Mesenchymal stem cell (in vitro differentiated cells and primary cell): ENCODE measurements around the gene CDPF1.
"Not testable (repeated sequence)": the region's sequence is repeated elsewhere in the genome, so short reads cannot be mapped to it uniquely, and the experiment has no call there.

ENCODE experiments used
- DNase-seq: peaks from one replicate; pipeline ENCODE4 v3.0.0-alpha.2; 2013
- H2AFZ ChIP-seq: one replicate; pipeline ENCODE4 v1.6.1; 2013; ENCODE audit warnings: low read depth, mild to moderate bottlenecking, control low read depth, inconsistent platforms, low read length, moderate library complexity
- H2AK5ac ChIP-seq: 2 replicates; pipeline ENCODE4 v1.6.1; 2013; ENCODE audit warnings: low read length, moderate library complexity, mild to moderate bottlenecking, inconsistent platforms; ENCODE audit not compliant: severe bottlenecking
- H2BK120ac ChIP-seq: one replicate; pipeline ENCODE4 v1.6.1; 2013; ENCODE audit warnings: low read depth, mild to moderate bottlenecking, inconsistent platforms, low read length, moderate library complexity
- H2BK12ac ChIP-seq, 2 experiments: one replicate each; pipeline ENCODE4 v1.6.1; 2013; ENCODE audit warnings: inconsistent platforms in 2 of 2, low read length in 2 of 2, mild to moderate bottlenecking in 2 of 2, moderate library complexity in 2 of 2, control low read depth in 1 of 2
- H2BK15ac ChIP-seq: one replicate; pipeline ENCODE4 v1.6.1; 2013; ENCODE audit warnings: mild to moderate bottlenecking, low read depth, inconsistent platforms; ENCODE audit not compliant: poor library complexity, severe bottlenecking
- H2BK5ac ChIP-seq: 2 replicates; pipeline ENCODE4 v1.6.1; 2013; ENCODE audit warnings: low read depth, mild to moderate bottlenecking, low read length, control low read depth, inconsistent platforms; ENCODE audit not compliant: poor library complexity, severe bottlenecking
- H3K14ac ChIP-seq, 2 experiments: one replicate each; pipeline ENCODE4 v1.6.1; 2013; ENCODE audit warnings: inconsistent platforms in 2 of 2, low read length in 2 of 2, control low read depth in 1 of 2, mild to moderate bottlenecking in 1 of 2, moderate library complexity in 1 of 2
- H3K18ac ChIP-seq, 2 experiments: one replicate each; pipeline ENCODE4 v1.6.1; 2013; ENCODE audit warnings: inconsistent platforms in 2 of 2, low read length in 2 of 2, control low read depth in 1 of 2, low read depth in 1 of 2, mild to moderate bottlenecking in 1 of 2
- H3K23ac ChIP-seq, 2 experiments: one replicate each; pipeline ENCODE4 v1.6.1; 2013; ENCODE audit warnings: inconsistent platforms in 2 of 2, low read length in 2 of 2, mild to moderate bottlenecking in 2 of 2, moderate library complexity in 2 of 2, control low read depth in 1 of 2
- H3K27ac ChIP-seq: 2 replicates; pipeline ENCODE4 v1.5.1; 2013; ENCODE audit warnings: mild to moderate bottlenecking, moderate library complexity, low read length, control low read depth, inconsistent platforms; ENCODE audit not compliant: poor library complexity, severe bottlenecking
- H3K27me3 ChIP-seq, 2 experiments: 2 replicates each; pipeline versions ENCODE4 v1.6.1 to v1.7.0; 2013; ENCODE audit warnings: low read length in 2 of 2, mild to moderate bottlenecking in 2 of 2, moderate library complexity in 2 of 2, control low read depth in 1 of 2, inconsistent platforms in 1 of 2; ENCODE audit not compliant: control insufficient read depth in 1 of 2, insufficient read depth in 1 of 2
- H3K36me3 ChIP-seq, 2 experiments: 2 replicates each; pipeline versions ENCODE4 v1.6.1 to v1.7.0; 2013; ENCODE audit warnings: low read length in 2 of 2, control low read depth in 1 of 2, inconsistent platforms in 1 of 2, low read depth in 1 of 2, mild to moderate bottlenecking in 1 of 2; ENCODE audit not compliant: insufficient read depth in 2 of 2, control insufficient read depth in 1 of 2
- H3K4ac ChIP-seq, 2 experiments: one replicate each; pipeline ENCODE4 v1.6.1; 2013; ENCODE audit warnings: inconsistent platforms in 2 of 2, low read length in 2 of 2, mild to moderate bottlenecking in 2 of 2, moderate library complexity in 2 of 2, control low read depth in 1 of 2, low read depth in 1 of 2
- H3K4me1 ChIP-seq: 2 replicates; pipeline ENCODE4 v1.6.1; 2013; ENCODE audit warnings: low read depth, low read length, control low read depth; ENCODE audit not compliant: control insufficient read depth, insufficient read depth
- H3K4me2 ChIP-seq: 2 replicates; pipeline ENCODE4 v1.6.1; 2013; ENCODE audit warnings: low read length, mild to moderate bottlenecking, inconsistent platforms; ENCODE audit not compliant: poor library complexity, severe bottlenecking
- H3K4me3 ChIP-seq, 2 experiments: 2 replicates each; pipeline versions ENCODE4 v1.5.1 to v1.7.0; 2013; ENCODE audit warnings: low read length in 2 of 2, mild to moderate bottlenecking in 2 of 2, control low read depth in 1 of 2, low read depth in 1 of 2; ENCODE audit not compliant: insufficient read depth in 1 of 2
- H3K79me1 ChIP-seq: replicated peaks from 2 replicates; pipeline ENCODE4 v1.6.1; 2013; ENCODE audit warnings: mild to moderate bottlenecking, control low read depth, low read length, inconsistent platforms; ENCODE audit not compliant: poor library complexity, severe bottlenecking
- H3K9ac ChIP-seq: 2 replicates; pipeline ENCODE4 v1.7.0; 2013; ENCODE audit warnings: mild to moderate bottlenecking, low read length, moderate library complexity
- H3K9me3 ChIP-seq: 2 replicates; pipeline ENCODE4 v1.7.0; 2013; ENCODE audit warnings: mild to moderate bottlenecking, low read length; ENCODE audit not compliant: control insufficient read depth
- H4K8ac ChIP-seq: one replicate; pipeline ENCODE4 v1.6.1; 2013; ENCODE audit warnings: inconsistent platforms, mild to moderate bottlenecking, low read length, moderate library complexity
- H4K91ac ChIP-seq: one replicate; pipeline ENCODE4 v1.6.1; 2013; ENCODE audit warnings: mild to moderate bottlenecking, low read length, inconsistent platforms
- WGBS: methylation state at CpG from one replicate; pipeline ENCODE4 v1.1.7; 2013; ENCODE audit warnings: mixed read lengths; 5-methylcytosine and 5-hydroxymethylcytosine counted together

The CDPF1 gene

DNA sequence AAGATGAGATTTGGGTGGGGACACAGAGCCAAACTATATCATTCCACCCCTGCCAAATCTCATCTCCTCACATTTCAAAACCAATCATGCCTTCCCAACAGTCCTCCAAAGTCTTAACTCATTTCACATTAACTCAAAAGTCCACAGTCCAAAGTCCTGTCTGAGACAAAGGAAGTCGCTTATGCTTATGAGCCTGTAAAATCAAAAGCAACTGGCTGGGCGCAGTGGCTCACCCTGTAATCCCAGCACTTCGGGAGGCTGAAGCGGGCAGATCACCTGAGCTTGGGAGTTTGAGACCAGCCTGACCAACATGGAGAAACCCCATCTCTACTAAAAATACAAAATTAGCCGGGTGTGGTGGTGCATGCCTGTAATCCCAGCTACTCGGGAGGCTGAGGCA lies 14.4 kb upstream of the CDPF1 start:
- H3K4ac ChIP-seq, H3K14ac ChIP-seq, H3K4me3 ChIP-seq, H3K36me3 ChIP-seq, H3K9ac ChIP-seq, H3K18ac ChIP-seq, H2AK5ac ChIP-seq, H2BK5ac ChIP-seq, H2BK120ac ChIP-seq, H4K8ac ChIP-seq, DNase-seq, H3K9me3 ChIP-seq, H2AFZ ChIP-seq, H3K23ac ChIP-seq, H3K4me2 ChIP-seq, H4K91ac ChIP-seq, H3K27ac ChIP-seq, H2BK15ac ChIP-seq, H2BK12ac ChIP-seq: not testable (repeated sequence)
- 98% methylated on average over 6 of the region's 6 CpGs for WGBS
- Histone ChIP-seq H3K79me1 (peaks cover 13% of the 10 kb centered on the region), H3K27me3 (peaks cover 27 to 39% of the 10 kb centered on the region in 2 experiments), H3K4me1 (peaks cover 22% of the 10 kb centered on the region)

DNA sequence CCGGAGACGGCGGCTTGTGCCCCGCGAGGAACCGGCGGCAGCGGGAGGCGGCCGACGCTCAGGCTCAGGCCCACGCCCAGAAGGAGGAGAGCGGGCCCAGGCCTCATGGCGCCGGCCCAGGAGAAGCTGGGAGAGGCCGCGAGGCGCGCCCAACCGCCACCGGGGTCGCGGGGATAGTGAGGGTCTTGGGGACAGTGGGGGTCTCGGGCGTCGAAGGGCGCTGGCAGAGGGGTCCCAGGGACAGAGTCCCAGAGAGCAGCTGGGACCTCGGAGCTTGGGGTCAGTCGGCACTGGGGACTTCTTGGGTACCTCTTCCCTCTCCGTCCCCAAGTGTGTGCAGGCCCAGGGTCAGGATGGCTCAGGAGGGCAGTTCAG lies 13.1 kb upstream of the CDPF1 start, which contains the start of gene PKDREJ:
PKDREJ (minus strand) TSS at position 128 of the 375 bp plus-strand sequence; CDS start at position 107, 21 bp downstream.
- Histone ChIP-seq H3K4me2 (peak within 1 kb of the TSS; percentile 66), H3K9me3 (peaks cover 6% of the 10 kb centered on the region), H2AFZ (peak within 1 kb of the TSS; percentile 36), H2AK5ac (no peak within 1 kb of the TSS), H2BK120ac (peak within 1 kb of the TSS; percentile 61), H3K14ac (peak within 1 kb of the TSS in 1 of 2 experiments; percentile 44), H3K4me3 (peak within 1 kb of the TSS in 1 of 2 experiments; percentile 47), H3K4ac (peak within 1 kb of the TSS in 1 of 2 experiments; percentile 16), H3K79me1 (peaks cover 3% of the 10 kb centered on the region), H2BK15ac (peak within 1 kb of the TSS; percentile 28), H2BK5ac (no peak within 1 kb of the TSS), H3K23ac (peak within 1 kb of the TSS in 1 of 2 experiments; percentile 14), H3K18ac (peak within 1 kb of the TSS; percentile 33 to 46), H3K36me3 (no peaks in the 10 kb centered on the region), H2BK12ac (no peak within 1 kb of the TSS), H3K27me3 (peaks cover 30 to 50% of the 10 kb centered on the region in 2 experiments), H3K9ac (no peak within 1 kb of the TSS), H3K27ac (no peak within 1 kb of the TSS), H4K91ac (peak within 1 kb of the TSS; percentile 39), H4K8ac (peak within 1 kb of the TSS; percentile 85), H3K4me1 (peaks cover 11% of the 10 kb centered on the region)
- 50% methylated on average over 30 of the region's 30 CpGs for WGBS
- no peak for DNase-seq

DNA sequence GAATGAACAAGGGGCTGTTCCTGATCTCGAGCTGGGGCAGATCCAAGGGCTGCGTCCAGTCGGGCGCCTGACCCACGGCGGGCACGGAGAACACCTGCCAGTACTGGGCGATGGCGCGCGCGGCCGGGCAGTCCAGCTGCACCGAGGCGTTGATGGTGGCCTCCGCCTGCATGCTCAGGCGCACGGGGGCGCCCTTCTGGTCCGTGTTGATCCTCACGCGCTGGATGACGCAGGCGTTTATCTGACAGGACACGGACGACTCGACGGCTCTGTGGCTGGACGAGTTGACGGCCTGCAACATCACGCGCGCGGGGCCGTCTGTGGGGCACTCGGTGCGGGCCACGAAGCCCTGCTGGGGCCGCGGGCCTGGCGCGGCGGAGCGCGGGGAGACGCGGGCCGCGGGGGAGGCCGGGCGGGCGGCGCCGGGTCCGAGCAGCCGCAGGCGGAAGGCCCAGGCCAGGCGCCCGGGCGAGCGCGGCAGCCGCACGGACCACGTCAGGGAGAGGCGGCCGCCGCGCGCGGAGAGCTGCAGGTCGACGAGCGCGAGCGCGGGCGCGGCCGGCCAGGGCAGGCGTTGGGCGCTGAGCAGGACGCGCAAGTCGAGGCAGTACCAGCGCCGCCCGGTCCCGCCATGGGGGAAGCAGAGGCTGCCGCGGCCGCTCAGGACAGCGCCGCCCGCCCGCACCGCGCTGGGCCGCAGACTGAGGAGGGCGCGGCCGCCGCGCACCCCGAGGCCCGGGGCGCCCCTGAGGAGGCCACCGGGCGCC lies 12.5 kb upstream of the CDPF1 start:
- Histone ChIP-seq H4K91ac (peak overlapping the region; percentile 39), H3K27ac (no peak overlapping the region), H3K4me1 (peaks cover 9% of the 10 kb centered on the region), H2BK15ac (peak overlapping the region; percentile 28), H3K79me1 (no peaks in the 10 kb centered on the region), H2AFZ (peak overlapping the region; percentile 36), H2BK12ac (no peak overlapping the region), H2AK5ac (no peak overlapping the region), H3K4me2 (peak overlapping the region; percentile 66), H3K36me3 (no peaks in the 10 kb centered on the region), H3K23ac (no peak overlapping the region), H3K18ac (peak overlapping the region; percentile 33 to 46), H4K8ac (peak overlapping the region; percentile 85), H3K4ac (peak overlapping the region in 1 of 2 experiments; percentile 16), H3K9ac (no peak overlapping the region), H3K9me3 (peaks cover 11% of the 10 kb centered on the region), H2BK5ac (no peak overlapping the region), H2BK120ac (peak overlapping the region; percentile 61), H3K27me3 (peaks cover 33 to 50% of the 10 kb centered on the region in 2 experiments), H3K14ac (peak overlapping the region in 1 of 2 experiments; percentile 44), H3K4me3 (peak overlapping the region in 1 of 2 experiments; percentile 47)
- 20% methylated on average over 67 of the region's 109 CpGs for WGBS
- DNase-seq: peak; percentile 31

DNA sequence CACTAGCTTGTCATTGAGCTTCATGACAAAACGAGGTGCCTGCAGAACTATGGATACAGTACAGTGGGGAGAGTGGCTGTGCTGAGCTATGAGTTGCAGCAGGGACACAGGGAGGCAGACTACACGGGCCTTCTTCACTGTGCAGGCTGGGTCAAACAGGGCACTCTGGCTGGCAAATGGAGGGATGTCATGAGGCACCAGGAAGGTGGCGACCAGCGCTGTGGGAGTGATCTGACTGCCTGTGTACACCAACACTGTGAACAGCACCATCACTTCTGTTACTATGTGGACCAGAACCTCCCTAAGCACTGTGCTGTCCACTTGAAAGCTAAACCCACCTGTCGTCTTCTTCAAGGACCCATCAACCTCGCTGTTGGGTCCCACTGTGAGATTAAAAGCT lies 9.9 kb upstream of the CDPF1 start:
- Histone ChIP-seq H3K4me2 (no peak overlapping the region), H2AK5ac (no peak overlapping the region), H3K9ac (no peak overlapping the region), H2AFZ (no peak overlapping the region), H4K91ac (no peak overlapping the region), H3K4me3 (no peak overlapping the region), H3K36me3 (no peaks in the 10 kb centered on the region), H2BK12ac (no peak overlapping the region), H3K27ac (no peak overlapping the region), H3K79me1 (no peaks in the 10 kb centered on the region), H3K4ac (no peak overlapping the region), H4K8ac (no peak overlapping the region), H2BK120ac (no peak overlapping the region), H2BK15ac (no peak overlapping the region), H3K9me3 (peaks cover 11% of the 10 kb centered on the region), H3K23ac (no peak overlapping the region), H3K18ac (no peak overlapping the region), H2BK5ac (no peak overlapping the region), H3K14ac (no peak overlapping the region), H3K27me3 (peaks cover 34 to 50% of the 10 kb centered on the region in 2 experiments), H3K4me1 (peaks cover 9% of the 10 kb centered on the region)
- 74% methylated on average over 6 of the region's 6 CpGs for WGBS
- no peak for DNase-seq
